K562 (cell line): Measurements from ENCODE around the gene KCNJ14. TPM values are rescaled to one million over a fixed set of nuclear protein-coding genes. Genes with fewer than 3 reads are reported as not detected.

Experiments used
- ADNP ChIP-seq: fragments of 200-800 bp; sonication (Bioruptor generic); IDR thresholded peaks from 2 replicates; pipeline ENCODE4 v1.6.1; 2016; ENCODE audit warnings: missing genetic modification characterization, missing compliant biosample characterization
- ERF ChIP-seq: fragments of 450-650 bp; formaldehyde crosslinking; IDR thresholded peaks from 2 replicates; pipeline ENCODE4 v1.4.0; 2020; ENCODE audit warnings: mild to moderate bottlenecking, mixed read lengths
- FIP1L1 ChIP-seq: fragments of 200-400 bp; formaldehyde crosslinking; IDR thresholded peaks from 2 replicates; pipeline ENCODE4 v1.6.1; 2018; ENCODE audit warnings: mild to moderate bottlenecking, low read depth, low read length; ENCODE audit not compliant: poor library complexity, severe bottlenecking
- HDAC2 ChIP-seq: fragments of 450-650 bp; IDR thresholded peaks from 2 replicates; pipeline ENCODE4 v1.6.1; 2016; ENCODE audit warnings: mild to moderate bottlenecking
- ILK ChIP-seq: fragments of 450-650 bp; IDR thresholded peaks from 2 replicates; pipeline ENCODE4 v1.6.1; 2016; ENCODE audit warnings: missing genetic modification characterization, low read depth, mild to moderate bottlenecking, missing compliant biosample characterization, moderate library complexity, borderline replicate concordance
- KLF10 ChIP-seq: fragments of 250-450 bp; sonication (Bioruptor Pico); IDR thresholded peaks from 2 replicates; pipeline ENCODE4 v1.6.1; 2021; ENCODE audit warnings: matching md5 sums
- NCOA2 ChIP-seq, 2 experiments: fragments of 450-650 bp; IDR thresholded peaks; 2 replicates each; pipeline ENCODE4 v1.6.1; 2018; ENCODE audit warnings: mild to moderate bottlenecking in 2 of 2, moderate library complexity in 1 of 2; ENCODE audit not compliant: partially characterized antibody in 2 of 2
- NCOR1 ChIP-seq: fragments of 450-650 bp; IDR thresholded peaks from 2 replicates; pipeline ENCODE4 v1.6.1; 2016; ENCODE audit warnings: mild to moderate bottlenecking, moderate library complexity
- NFYB ChIP-seq: IDR thresholded peaks from 2 replicates; pipeline ENCODE4 v1.6.1; 2011; ENCODE audit warnings: mild to moderate bottlenecking, moderate library complexity; ENCODE audit not compliant: insufficient read length; ENCODE audit errors: extremely low read depth
- PML ChIP-seq: IDR thresholded peaks from 2 replicates; pipeline ENCODE4 v1.6.1; 2012; ENCODE audit warnings: low read length, inconsistent platforms
- POLR2A ChIP-seq: fragments of 450-650 bp; conservative IDR thresholded peaks from 2 replicates; pipeline ENCODE4 v1.6.1; 2016
- SAFB2 ChIP-seq: fragments of 200-400 bp; formaldehyde crosslinking; IDR thresholded peaks from 2 replicates; pipeline ENCODE4 v1.6.1; 2018; ENCODE audit warnings: borderline replicate concordance, low read length, low read depth, moderate library complexity; ENCODE audit not compliant: severe bottlenecking
- SIN3A ChIP-seq, 2 experiments: fragments of 150-350 bp in 1 of 2; IDR thresholded peaks; 2 replicates each; pipeline ENCODE4 v1.6.1; 2011 to 2016; ENCODE audit warnings: borderline replicate concordance in 2 of 2, low read depth in 2 of 2, low read length in 2 of 2, mild to moderate bottlenecking in 2 of 2, moderate library complexity in 2 of 2; ENCODE audit not compliant: control insufficient read depth in 1 of 2
- SMC3 ChIP-seq: conservative IDR thresholded peaks from 2 replicates; pipeline ENCODE4 v1.6.1; 2011; ENCODE audit warnings: low read depth, low read length, improper control_type of control experiment; ENCODE audit not compliant: insufficient read depth
- TAF15 ChIP-seq: fragments of 200-400 bp; formaldehyde crosslinking; IDR thresholded peaks from 2 replicates; pipeline ENCODE4 v1.6.1; 2017; ENCODE audit warnings: mild to moderate bottlenecking, low read depth, low read length, moderate library complexity
- ZNF217 ChIP-seq: sonication (generic); formaldehyde crosslinking; IDR thresholded peaks from 2 replicates; pipeline ENCODE4 v1.8.0; 2022; ENCODE audit warnings: mild to moderate bottlenecking, missing genetic modification reagents
- polyA plus RNA-seq, 8 experiments: library from polyadenylated mRNA; depleted of rRNA in 4 of 8; stranded (reverse) in 5 of 8; unstranded in 3 of 8; fragments of >200 nt; fragmentation: Nextera tagmentation in 2 of 8; fragmentation: Illumina TruSeq in 1 of 8; extraction: Ambion mirVana in 2 of 8; extraction: Trizol in 1 of 8; gene quantifications; 2 replicates each; pipeline versions ENCODE4 v1.2.1 to v1.2.3, GENCODE V29; 2011 to 2014; ENCODE audit warnings: inconsistent platforms in 1 of 8, missing spikeins in 1 of 8
- total RNA-seq, 7 experiments: library from RNA; depleted of rRNA in 6 of 7; stranded (reverse); fragments of >200 nt in 6 of 7; fragmentation: Illumina TruSeq in 2 of 7; extraction: Trizol in 2 of 7; gene quantifications; 2 replicates each; pipeline versions ENCODE4 v1.2.1 to v1.2.3, GENCODE V29; 2011 to 2021; ENCODE audit warnings: low replicate concordance in 1 of 7
- TF ChIP-seq, protein P1 (sequence below): fragments of 250-450 bp; sonication (Bioruptor Pico); IDR thresholded peaks from 2 replicates; pipeline ENCODE4 v1.5.1; 2021; ENCODE audit warnings: mild to moderate bottlenecking
- TF ChIP-seq, protein P2 (sequence below): fragments of 450-650 bp; IDR thresholded peaks from 2 replicates; pipeline ENCODE4 v1.6.1; 2016; ENCODE audit warnings: low read depth
- TF ChIP-seq, protein P3 (sequence below): fragments of 250-450 bp; sonication (Bioruptor Pico); IDR thresholded peaks from 2 replicates; pipeline ENCODE4 v1.8.0; 2022; ENCODE audit warnings: moderate library complexity, mild to moderate bottlenecking, inconsistent platforms

KCNJ14 gene
- total and polyA plus RNA-seq, 9 of the 15 experiments (the other 6 are each of a cell fraction or from before 2014, with no cell fraction given): 0.15 to 1.6 (median 0.49) TPM

DNA sequence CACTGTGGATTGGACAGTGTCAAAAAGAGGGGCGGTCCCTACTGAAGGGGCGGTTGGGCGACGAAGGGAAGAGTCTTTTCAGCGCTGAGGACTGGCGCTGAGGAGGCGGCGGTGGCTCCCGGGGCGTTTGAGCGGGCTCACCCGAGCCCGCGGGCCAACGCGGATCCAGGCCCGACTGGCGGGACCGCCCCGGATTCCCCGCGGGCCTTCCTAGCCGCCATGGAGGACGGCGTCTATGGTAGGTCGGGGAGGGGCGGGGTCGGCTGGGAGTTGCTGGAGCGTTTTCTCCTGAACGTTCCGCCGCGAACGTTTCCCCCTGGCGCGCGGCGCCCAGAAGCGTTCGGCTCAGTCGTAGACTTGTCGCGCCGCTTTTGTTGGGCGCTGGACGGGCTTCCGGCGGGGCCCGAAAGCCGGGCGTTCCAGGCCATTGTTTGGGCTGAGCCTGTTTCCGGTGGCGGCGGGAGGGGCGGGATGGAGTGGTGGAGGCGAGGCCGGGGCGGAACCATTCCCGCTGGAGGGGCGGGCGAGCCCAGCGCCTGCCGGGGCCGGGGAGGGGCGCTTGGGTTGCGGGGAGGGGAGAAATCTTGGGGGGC is 14.0 kb downstream of the KCNJ14 start, which contains the start of gene CYTH2 (continued):
- no peak for TF ChIP-seq NFYB
- no peak for TF ChIP-seq NCOA2 (IDR thresholded peaks at IDR 0.05; ENCODE audit: partially characterized antibody in 2 of 2)
- TF ChIP-seq FIP1L1: peak; percentile 92
- TF ChIP-seq HDAC2: peak; percentile 59; the same call in 1 of the 2 replicates
- no peak for TF ChIP-seq ILK (tag)
- no peak for TF ChIP-seq ADNP (tag)
- peak in 1 of 2 experiments; percentile 77; a peak in 2 of 4 replicates for TF ChIP-seq SIN3A (IDR thresholded peaks at IDR 0.05; ENCODE audit: borderline replicate concordance in 2 of 2, control insufficient read depth in 1 of 2, low read depth in 2 of 2, low read length in 2 of 2)
- TF ChIP-seq ZNF217 (CRISPR knock-in tag): no peak
- TF ChIP-seq POLR2A: peak; percentile 97
- no peak for TF ChIP-seq SAFB2
- TF ChIP-seq, protein P1, sequence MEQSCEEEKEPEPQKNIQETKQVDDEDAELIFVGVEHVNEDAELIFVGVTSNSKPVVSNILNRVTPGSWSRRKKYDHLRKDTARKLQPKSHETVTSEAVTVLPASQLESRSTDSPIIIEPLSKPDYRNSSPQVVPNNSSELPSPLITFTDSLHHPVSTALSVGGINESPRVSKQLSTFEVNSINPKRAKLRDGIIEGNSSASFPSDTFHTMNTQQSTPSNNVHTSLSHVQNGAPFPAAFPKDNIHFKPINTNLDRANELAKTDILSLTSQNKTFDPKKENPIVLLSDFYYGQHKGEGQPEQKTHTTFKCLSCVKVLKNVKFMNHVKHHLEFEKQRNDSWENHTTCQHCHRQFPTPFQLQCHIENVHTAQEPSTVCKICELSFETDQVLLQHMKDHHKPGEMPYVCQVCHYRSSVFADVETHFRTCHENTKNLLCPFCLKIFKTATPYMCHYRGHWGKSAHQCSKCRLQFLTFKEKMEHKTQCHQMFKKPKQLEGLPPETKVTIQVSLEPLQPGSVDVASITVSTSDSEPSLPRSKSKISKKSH (CRISPR knock-in tag): no peak
- TF ChIP-seq TAF15: no peak
- TF ChIP-seq, protein P2, sequence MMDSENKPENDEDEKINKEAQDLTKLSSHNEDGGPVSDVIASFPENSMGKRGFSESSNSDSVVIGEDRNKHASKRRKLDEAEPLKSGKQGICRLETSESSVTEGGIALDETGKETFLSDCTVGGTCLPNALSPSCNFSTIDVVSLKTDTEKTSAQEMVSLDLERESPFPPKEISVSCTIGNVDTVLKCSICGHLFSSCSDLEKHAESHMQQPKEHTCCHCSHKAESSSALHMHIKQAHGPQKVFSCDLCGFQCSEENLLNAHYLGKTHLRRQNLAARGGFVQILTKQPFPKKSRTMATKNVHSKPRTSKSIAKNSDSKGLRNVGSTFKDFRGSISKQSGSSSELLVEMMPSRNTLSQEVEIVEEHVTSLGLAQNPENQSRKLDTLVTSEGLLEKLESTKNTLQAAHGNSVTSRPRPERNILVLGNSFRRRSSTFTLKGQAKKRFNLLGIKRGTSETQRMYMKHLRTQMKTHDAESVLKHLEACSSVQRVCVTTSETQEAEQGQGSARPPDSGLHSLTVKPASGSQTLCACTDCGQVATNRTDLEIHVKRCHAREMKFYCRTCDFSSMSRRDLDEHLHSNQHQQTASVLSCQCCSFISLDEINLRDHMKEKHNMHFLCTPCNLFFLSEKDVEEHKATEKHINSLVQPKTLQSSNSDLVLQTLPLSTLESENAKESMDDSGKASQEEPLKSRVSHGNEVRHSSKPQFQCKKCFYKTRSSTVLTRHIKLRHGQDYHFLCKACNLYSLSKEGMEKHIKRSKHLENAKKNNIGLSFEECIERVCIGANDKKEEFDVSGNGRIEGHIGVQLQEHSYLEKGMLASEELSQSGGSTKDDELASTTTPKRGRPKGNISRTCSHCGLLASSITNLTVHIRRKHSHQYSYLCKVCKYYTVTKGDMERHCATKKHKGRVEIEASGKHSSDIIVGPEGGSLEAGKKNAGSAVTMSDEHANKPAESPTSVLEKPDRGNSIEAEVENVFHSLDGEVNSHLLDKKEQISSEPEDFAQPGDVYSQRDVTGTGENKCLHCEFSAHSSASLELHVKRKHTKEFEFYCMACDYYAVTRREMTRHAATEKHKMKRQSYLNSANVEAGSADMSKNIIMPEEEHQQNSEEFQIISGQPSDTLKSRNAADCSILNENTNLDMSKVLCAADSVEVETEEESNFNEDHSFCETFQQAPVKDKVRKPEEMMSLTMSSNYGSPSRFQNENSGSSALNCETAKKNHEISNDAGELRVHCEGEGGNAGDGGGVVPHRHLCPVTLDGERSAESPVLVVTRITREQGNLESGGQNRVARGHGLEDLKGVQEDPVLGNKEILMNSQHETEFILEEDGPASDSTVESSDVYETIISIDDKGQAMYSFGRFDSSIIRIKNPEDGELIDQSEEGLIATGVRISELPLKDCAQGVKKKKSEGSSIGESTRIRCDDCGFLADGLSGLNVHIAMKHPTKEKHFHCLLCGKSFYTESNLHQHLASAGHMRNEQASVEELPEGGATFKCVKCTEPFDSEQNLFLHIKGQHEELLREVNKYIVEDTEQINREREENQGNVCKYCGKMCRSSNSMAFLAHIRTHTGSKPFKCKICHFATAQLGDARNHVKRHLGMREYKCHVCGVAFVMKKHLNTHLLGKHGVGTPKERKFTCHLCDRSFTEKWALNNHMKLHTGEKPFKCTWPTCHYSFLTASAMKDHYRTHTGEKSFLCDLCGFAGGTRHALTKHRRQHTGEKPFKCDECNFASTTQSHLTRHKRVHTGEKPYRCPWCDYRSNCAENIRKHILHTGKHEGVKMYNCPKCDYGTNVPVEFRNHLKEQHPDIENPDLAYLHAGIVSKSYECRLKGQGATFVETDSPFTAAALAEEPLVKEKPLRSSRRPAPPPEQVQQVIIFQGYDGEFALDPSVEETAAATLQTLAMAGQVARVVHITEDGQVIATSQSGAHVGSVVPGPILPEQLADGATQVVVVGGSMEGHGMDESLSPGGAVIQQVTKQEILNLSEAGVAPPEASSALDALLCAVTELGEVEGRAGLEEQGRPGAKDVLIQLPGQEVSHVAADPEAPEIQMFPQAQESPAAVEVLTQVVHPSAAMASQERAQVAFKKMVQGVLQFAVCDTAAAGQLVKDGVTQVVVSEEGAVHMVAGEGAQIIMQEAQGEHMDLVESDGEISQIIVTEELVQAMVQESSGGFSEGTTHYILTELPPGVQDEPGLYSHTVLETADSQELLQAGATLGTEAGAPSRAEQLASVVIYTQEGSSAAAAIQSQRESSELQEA: no peak
- peak; percentile 84; the same call in 1 of the 2 replicates for TF ChIP-seq PML
- TF ChIP-seq, protein P3, sequence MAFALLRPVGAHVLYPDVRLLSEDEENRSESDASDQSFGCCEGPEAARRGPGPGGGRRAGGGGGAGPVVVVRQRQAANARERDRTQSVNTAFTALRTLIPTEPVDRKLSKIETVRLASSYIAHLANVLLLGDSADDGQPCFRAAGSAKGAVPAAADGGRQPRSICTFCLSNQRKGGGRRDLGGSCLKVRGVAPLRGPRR (CRISPR knock-in tag): 0 out of 2 replicates have a peak, but pooled peaks have one; percentile 19
- TF ChIP-seq KLF10 (CRISPR knock-in tag): no peak
- TF ChIP-seq ERF (CRISPR knock-in tag): peak; percentile 97
- peak; percentile 40; the same call in 1 of the 2 replicates for TF ChIP-seq NCOR1
- no peak for TF ChIP-seq SMC3
